DOHH2 (cell line): ENCODE results near the gene PHAF1.

Experiments used
- H3F3A ChIP-seq: fragments of 200-600 bp; sonication (generic), shearing (Covaris generic); 2 replicates; pipeline ENCODE4 v1.6.0; 2016; ENCODE audit warnings: antibody characterized with exemption, mild to moderate bottlenecking; ENCODE audit not compliant: control insufficient read depth, insufficient read depth
- H3K27ac ChIP-seq: fragments of 200-600 bp; sonication (generic); 2 replicates; pipeline ENCODE4 v1.5.1; 2014; ENCODE audit warnings: low read depth, mild to moderate bottlenecking, low read length, moderate library complexity
- H3K27me3 ChIP-seq: fragments of 200-600 bp; sonication (generic); 2 replicates; pipeline ENCODE4 v1.6.1; 2014; ENCODE audit warnings: mild to moderate bottlenecking, low read length, mixed read lengths; ENCODE audit not compliant: control insufficient read depth
- H3K36me3 ChIP-seq: fragments of 200-600 bp; sonication (generic); 2 replicates; pipeline ENCODE4 v1.6.1; 2014; ENCODE audit warnings: mild to moderate bottlenecking, low read length, moderate library complexity, mixed read lengths; ENCODE audit not compliant: control insufficient read depth
- H3K4me1 ChIP-seq: fragments of 200-600 bp; sonication (generic); 2 replicates; pipeline ENCODE4 v1.6.1; 2014; ENCODE audit warnings: mild to moderate bottlenecking, low read length, mixed read lengths; ENCODE audit not compliant: control insufficient read depth
- H3K4me2 ChIP-seq: fragments of 200-600 bp; sonication (generic); 2 replicates; pipeline ENCODE4 v1.6.0; 2014; ENCODE audit warnings: mild to moderate bottlenecking, low read length, moderate library complexity
- H3K4me3 ChIP-seq: fragments of 200-600 bp; sonication (generic); 2 replicates; pipeline ENCODE4 v1.5.1; 2014; ENCODE audit warnings: mild to moderate bottlenecking, low read length, mixed read lengths
- H3K79me2 ChIP-seq: fragments of 200-600 bp; sonication (generic); 2 replicates; pipeline ENCODE4 v1.6.1; 2014; ENCODE audit warnings: mild to moderate bottlenecking, low read length, mixed read lengths; ENCODE audit not compliant: control insufficient read depth
- H3K9me2 ChIP-seq: fragments of 200-600 bp; sonication (generic); replicated peaks from 2 replicates; pipeline ENCODE4 v1.6.1; 2014; ENCODE audit warnings: mild to moderate bottlenecking, low read length, mixed read lengths; ENCODE audit not compliant: control insufficient read depth
- H3K9me3 ChIP-seq: fragments of 200-600 bp; sonication (generic); 2 replicates; pipeline ENCODE4 v1.6.1; 2014; ENCODE audit warnings: antibody characterized with exemption, low read length, mixed read lengths; ENCODE audit not compliant: control insufficient read depth, insufficient read depth
- H4K20me1 ChIP-seq: fragments of 200-600 bp; sonication (generic); 2 replicates; pipeline ENCODE4 v1.6.0; 2014; ENCODE audit warnings: low read depth, mild to moderate bottlenecking, antibody characterized with exemption, low read length, moderate library complexity; ENCODE audit not compliant: control insufficient read depth, insufficient read depth
- EZH2phosphoT487 ChIP-seq: fragments of 200-600 bp; sonication (generic); IDR thresholded peaks from 2 replicates; pipeline ENCODE4 v1.6.1; 2017; ENCODE audit warnings: borderline replicate concordance, mild to moderate bottlenecking, antibody characterized with exemption, low read length, moderate library complexity, mixed read lengths
- TF ChIP-seq, protein P1 (sequence below): fragments of 200-600 bp; sonication (generic); IDR thresholded peaks from one replicate; pipeline ENCODE4 v1.5.1; 2014; ENCODE audit warnings: antibody characterized with exemption, mild to moderate bottlenecking, low read depth, low read length; ENCODE audit not compliant: poor library complexity, severe bottlenecking

PHAF1 gene

DNA sequence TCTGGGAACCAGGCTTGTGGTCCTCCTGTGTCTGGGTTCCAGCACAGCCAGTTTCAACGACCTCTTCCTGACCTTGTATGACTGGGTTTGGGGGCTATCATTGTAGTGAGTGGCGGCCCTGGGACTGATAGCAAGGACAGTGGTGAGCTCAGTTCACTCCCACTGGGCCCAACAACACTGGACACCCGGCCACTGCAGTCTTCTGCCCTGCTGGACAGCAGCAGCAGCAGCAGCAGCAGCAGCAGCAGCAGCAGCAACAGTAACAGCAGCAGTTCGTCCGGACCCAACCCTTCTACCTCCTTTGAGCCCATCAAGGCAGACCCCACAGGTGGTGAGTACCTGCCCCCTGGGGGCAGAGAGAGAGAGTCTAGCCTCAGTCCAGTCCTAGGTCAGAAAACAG is 85.9 kb downstream of the PHAF1 start:
- Histone ChIP-seq H3K4me2 (no peak overlapping the region), H4K20me1 (peaks cover 3% of the 10 kb centered on the region), H3K79me2 (peaks cover 38% of the 10 kb centered on the region), H3K4me1 (peaks cover 15% of the 10 kb centered on the region), H3K9me3 (no peaks in the 10 kb centered on the region), H3K9me2 (no peaks in the 10 kb centered on the region), H3K27me3 (no peaks in the 10 kb centered on the region), H3K4me3 (no peak overlapping the region), H3F3A (no peaks in the 10 kb centered on the region), H3K27ac (no peak overlapping the region), H3K36me3 (peaks cover 82% of the 10 kb centered on the region)
- TF ChIP-seq, protein P1, sequence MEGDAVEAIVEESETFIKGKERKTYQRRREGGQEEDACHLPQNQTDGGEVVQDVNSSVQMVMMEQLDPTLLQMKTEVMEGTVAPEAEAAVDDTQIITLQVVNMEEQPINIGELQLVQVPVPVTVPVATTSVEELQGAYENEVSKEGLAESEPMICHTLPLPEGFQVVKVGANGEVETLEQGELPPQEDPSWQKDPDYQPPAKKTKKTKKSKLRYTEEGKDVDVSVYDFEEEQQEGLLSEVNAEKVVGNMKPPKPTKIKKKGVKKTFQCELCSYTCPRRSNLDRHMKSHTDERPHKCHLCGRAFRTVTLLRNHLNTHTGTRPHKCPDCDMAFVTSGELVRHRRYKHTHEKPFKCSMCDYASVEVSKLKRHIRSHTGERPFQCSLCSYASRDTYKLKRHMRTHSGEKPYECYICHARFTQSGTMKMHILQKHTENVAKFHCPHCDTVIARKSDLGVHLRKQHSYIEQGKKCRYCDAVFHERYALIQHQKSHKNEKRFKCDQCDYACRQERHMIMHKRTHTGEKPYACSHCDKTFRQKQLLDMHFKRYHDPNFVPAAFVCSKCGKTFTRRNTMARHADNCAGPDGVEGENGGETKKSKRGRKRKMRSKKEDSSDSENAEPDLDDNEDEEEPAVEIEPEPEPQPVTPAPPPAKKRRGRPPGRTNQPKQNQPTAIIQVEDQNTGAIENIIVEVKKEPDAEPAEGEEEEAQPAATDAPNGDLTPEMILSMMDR, result no peak
- TF ChIP-seq EZH2phosphoT487, result no peak

DNA sequence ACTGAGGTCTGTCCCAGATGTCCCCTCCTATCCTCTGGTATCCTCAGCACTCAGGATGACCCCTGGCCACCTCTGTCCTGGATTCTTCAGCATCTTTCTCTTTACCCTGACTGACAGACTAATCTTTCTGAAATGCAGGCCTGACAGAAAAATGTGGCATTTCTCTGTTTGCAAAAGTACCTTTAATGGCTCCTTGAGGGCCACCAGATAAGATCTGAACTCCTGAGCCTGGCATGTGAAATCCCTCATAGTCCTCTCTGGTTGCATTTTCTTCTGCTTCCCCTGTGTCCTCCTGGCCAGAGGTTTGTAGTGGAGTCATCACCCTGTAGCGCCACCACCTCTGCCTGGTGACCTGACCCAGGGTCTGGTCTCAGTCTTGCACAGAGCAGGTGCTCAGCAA is 87.1 kb downstream of the PHAF1 start:
- Histone ChIP-seq H3K4me1 (peaks cover 9% of the 10 kb centered on the region), H3F3A (no peaks in the 10 kb centered on the region), H3K9me3 (no peaks in the 10 kb centered on the region), H3K27ac (no peak overlapping the region), H4K20me1 (peaks cover 3% of the 10 kb centered on the region), H3K36me3 (peaks cover 88% of the 10 kb centered on the region), H3K9me2 (no peaks in the 10 kb centered on the region), H3K4me3 (no peak overlapping the region), H3K4me2 (no peak overlapping the region), H3K27me3 (no peaks in the 10 kb centered on the region), H3K79me2 (peaks cover 35% of the 10 kb centered on the region)
- TF ChIP-seq, protein P1, result no peak
- TF ChIP-seq EZH2phosphoT487, result no peak

DNA sequence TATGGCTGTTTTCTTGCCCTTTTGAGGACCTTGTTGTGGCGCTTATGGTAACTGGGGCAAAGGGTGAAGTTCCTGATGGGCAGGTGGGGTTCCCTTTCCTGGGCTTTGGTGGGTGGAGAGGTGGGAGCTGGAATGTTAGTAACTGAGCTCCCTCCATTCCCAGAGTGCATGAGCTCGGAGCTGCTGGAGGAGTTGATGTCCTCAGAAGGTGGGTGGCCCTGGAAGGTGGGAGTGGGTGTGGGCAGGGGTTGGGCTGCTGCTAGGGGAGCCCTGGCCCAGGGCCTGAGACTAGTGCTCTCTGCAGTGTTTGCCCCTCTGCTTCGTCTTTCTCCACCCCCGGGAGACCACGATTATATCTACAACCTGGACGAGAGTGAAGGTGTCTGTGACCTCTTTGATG is 88.0 kb downstream of the PHAF1 start:
- Histone ChIP-seq H3K27ac (no peak overlapping the region), H4K20me1 (peaks cover 3% of the 10 kb centered on the region), H3K4me1 (peaks cover 9% of the 10 kb centered on the region), H3K9me3 (no peaks in the 10 kb centered on the region), H3K27me3 (no peaks in the 10 kb centered on the region), H3K4me3 (no peak overlapping the region), H3K36me3 (peaks cover 90% of the 10 kb centered on the region), H3K9me2 (no peaks in the 10 kb centered on the region), H3F3A (no peaks in the 10 kb centered on the region), H3K4me2 (no peak overlapping the region), H3K79me2 (peaks cover 27% of the 10 kb centered on the region)
- TF ChIP-seq, protein P1, result no peak
- TF ChIP-seq EZH2phosphoT487, result no peak
